Activated naive CD4-positive, alpha-beta T cell treated with anti-CD3 and anti-CD28 coated beads, Interleukin-2, amount 50 U/mL, for 16 hours (primary cell): ENCODE results near the gene HERPUD2.
"Not testable (repeated sequence)": the region's sequence is repeated elsewhere in the genome, so short reads cannot be mapped to it uniquely, and the experiment has no call there.

ENCODE experiments used
- DNase-seq: peaks from one replicate; pipeline ENCODE4 v3.0.0-alpha.2; 2020

HERPUD2 gene

GRCh38 chr7:35604595-35604994 lies 90.3 kb downstream of the HERPUD2 start:
- DNase-seq = no peak

DNA sequence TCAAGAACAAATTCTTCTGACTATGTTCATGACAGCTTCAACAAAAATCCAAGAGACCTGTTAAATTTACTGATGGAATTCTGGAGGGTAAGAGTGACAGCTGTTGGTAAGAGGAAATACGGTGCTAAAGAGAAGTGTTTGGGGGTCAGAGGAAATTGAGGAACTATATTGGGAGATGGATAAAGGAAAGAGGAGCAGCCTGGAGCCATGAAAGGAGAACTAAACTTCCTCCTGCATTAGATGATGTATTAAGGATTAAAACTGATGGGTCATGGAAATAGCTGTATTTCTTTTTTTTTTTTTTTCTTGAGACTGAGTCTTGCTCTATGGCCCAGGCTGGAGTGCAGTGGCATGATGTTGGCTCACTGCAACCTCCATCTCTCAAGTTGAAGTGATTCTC lies 95.3 kb downstream of the HERPUD2 start:
- DNase-seq = no peak

GRCh38 chr7:35599061-35599460 lies 95.9 kb downstream of the HERPUD2 start:
- DNase-seq = no peak

- no peak for DNase-seq
These were observed 98.9 kb downstream of the HERPUD2 start for GRCh38 chr7:35596061-35596460.

DNA sequence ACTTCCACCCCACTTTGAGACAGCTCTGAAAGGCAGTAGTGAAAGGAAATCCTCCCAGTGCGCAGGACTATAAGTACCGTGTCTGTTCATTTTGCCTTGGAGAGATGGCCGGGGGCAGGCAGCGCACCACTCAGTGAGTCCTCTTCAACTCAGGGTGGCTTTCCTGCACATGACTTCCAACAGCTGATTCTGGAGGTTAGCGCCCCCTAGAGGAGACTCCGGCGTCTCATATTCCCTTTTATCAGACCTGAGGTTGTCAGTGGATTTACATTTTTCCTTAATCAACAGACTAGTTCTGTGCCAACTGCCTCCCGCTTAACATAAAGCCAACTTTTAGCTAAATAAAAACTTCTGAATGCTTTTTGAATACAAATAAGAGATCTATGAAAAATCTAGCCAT lies 101.0 kb downstream of the HERPUD2 start:
- no peak for DNase-seq

GRCh38 chr7:35588647-35589046 lies 106.3 kb downstream of the HERPUD2 start:
- DNase-seq = no peak

DNA sequence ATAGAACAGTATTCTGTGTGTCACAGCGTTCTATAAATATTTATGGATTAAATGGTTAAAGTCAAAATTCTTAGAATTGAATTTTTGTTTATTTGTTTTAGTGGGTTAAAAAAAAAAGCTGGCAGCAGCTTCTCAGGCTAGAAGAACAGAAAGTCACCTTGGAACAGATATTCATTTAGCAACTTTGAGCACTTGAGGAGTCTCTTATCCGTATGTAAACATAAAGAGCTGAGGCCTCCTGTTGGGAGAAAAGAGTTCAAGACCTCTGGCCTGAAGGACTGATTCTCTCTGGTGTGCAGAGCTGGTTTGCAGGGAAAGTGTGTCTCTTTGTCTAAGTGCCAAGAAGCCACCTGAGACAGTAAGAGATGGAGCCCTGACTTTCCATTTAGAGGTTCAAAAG lies 109.9 kb downstream of the HERPUD2 start:
- DNase-seq = no peak

- DNase-seq = not testable (repeated sequence)
These were observed 110.4 kb downstream of the HERPUD2 start for GRCh38 chr7:35584533-35584932.
